SK-N-SH (cell line): ENCODE data around the gene BTG1.

Experiments
- CHD2 ChIP-seq: fragments of 150-350 bp; IDR thresholded peaks from 2 replicates; pipeline ENCODE4 v1.6.1; 2018; ENCODE audit warnings: low read length; ENCODE audit not compliant: partially characterized antibody
- CTCF ChIP-seq: fragments of 200-600 bp; sonication (generic); IDR thresholded peaks from 2 replicates; pipeline ENCODE4 v1.6.1; 2017; ENCODE audit warnings: antibody characterized with exemption, mild to moderate bottlenecking, moderate library complexity
- ELF1 ChIP-seq: IDR thresholded peaks from 2 replicates; pipeline ENCODE4 v1.4.0; 2012
- JUND ChIP-seq: IDR thresholded peaks from 2 replicates; pipeline ENCODE4 v1.4.0; 2012
- NRF1 ChIP-seq: IDR thresholded peaks from 2 replicates; pipeline ENCODE4 v1.6.1; 2012; ENCODE audit warnings: low read depth, mild to moderate bottlenecking, low read length
- POLR2AphosphoS5 ChIP-seq: IDR thresholded peaks from 2 replicates; pipeline ENCODE4 v1.6.1; 2012; ENCODE audit warnings: low read depth, low read length
- REST ChIP-seq: IDR thresholded peaks from 2 replicates; pipeline ENCODE4 v1.6.1; 2012; ENCODE audit warnings: mild to moderate bottlenecking, low read depth, low read length, moderate library complexity
- TEAD4 ChIP-seq: IDR thresholded peaks from 2 replicates; pipeline ENCODE4 v1.4.0; 2012; ENCODE audit warnings: mild to moderate bottlenecking, borderline replicate concordance; ENCODE audit not compliant: insufficient read depth
- USF2 ChIP-seq: fragments of 150-350 bp; IDR thresholded peaks from 2 replicates; pipeline ENCODE4 v1.6.1; 2017; ENCODE audit warnings: antibody characterized with exemption, low read length, low read depth, borderline replicate concordance
- YY1 ChIP-seq: IDR thresholded peaks from 2 replicates; pipeline ENCODE4 v1.4.0; 2012; ENCODE audit warnings: low read depth, mild to moderate bottlenecking

- TF ChIP-seq CHD2 (no peak), JUND (no peak), CTCF (no peak), USF2 (no peak), REST (no peak), NRF1 (no peak), TEAD4 (no peak), POLR2AphosphoS5 (no peak), ELF1 (no peak), YY1 (no peak)
Measured at GRCh38 chr12:92142251-92142926, 3.3 kb downstream of the BTG1 start.
